ENCODE results near the gene PDE4D. TPM values are rescaled to one million over a fixed set of nuclear protein-coding genes. Genes with fewer than 3 reads are reported as not detected.

Gene PDE4D
- total and polyA plus RNA-seq, 2 experiments from 2014 or later, result 4.3 to 9.7 TPM

DNA sequence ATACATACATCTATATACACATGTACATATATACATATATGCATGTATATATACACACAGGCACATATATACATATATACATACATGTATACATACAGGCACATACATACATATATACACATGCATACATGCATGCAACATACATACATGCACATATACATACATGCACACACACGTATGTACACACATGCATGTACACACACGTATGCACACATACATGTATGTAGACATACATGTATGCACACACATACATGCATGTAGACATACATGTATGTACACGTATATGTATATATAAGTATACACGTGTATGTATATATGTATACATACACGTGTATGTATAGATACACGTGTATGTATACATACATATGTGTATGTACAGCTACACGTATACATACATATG is 693.7 kb downstream of the PDE4D start:
- in situ Hi-C loops (cut with MboI), result loop anchor here (10.0 kb wide), 1 partner anchor 175 kb away; no protein-coding TSS in a partner anchor
- Histone ChIP-seq H3K27ac (no peak overlapping the region), H3K79me2 (ENCODE audit: insufficient read depth) (no peaks in the 10 kb centered on the region), H3K9me3 (ENCODE audit: low read depth) (no peaks in the 10 kb centered on the region), H3K4me1 (ENCODE audit: insufficient read depth) (no peaks in the 10 kb centered on the region), H4K20me1 (ENCODE audit: insufficient read depth) (no peaks in the 10 kb centered on the region), H2AFZ (no peak overlapping the region), H3K4me2 (ENCODE audit: unreplicated experiment) (no peak overlapping the region), H3F3A (ENCODE audit: insufficient read depth) (peaks cover 5% of the 10 kb centered on the region), H3K9ac (no peak overlapping the region), H3K4me3 (no peak overlapping the region), H3K9me2 (ENCODE audit: insufficient read depth) (no peaks in the 10 kb centered on the region), H3K27me3 (replicated peaks; ENCODE audit: insufficient read depth) (no peaks in the 10 kb centered on the region), H3K36me3 (ENCODE audit: low read depth) (no peaks in the 10 kb centered on the region)
- no peak for TF ChIP-seq EZH2phosphoT487 (IDR thresholded peaks at IDR 0.05; ENCODE audit: insufficient read depth, low read depth)
- no peak for TF ChIP-seq EZH2 (IDR thresholded peaks at IDR 0.05; ENCODE audit: insufficient read depth, poor library complexity, severe bottlenecking)
- 54% methylated on average over 7 of the region's 7 CpGs for WGBS, 2 experiments (ENCODE audit: low coverage in 1 of 2, low lambda C conversion rate in 2 of 2, missing lambda C conversion rate in 2 of 2)
- no peak for DNase-seq

DNA sequence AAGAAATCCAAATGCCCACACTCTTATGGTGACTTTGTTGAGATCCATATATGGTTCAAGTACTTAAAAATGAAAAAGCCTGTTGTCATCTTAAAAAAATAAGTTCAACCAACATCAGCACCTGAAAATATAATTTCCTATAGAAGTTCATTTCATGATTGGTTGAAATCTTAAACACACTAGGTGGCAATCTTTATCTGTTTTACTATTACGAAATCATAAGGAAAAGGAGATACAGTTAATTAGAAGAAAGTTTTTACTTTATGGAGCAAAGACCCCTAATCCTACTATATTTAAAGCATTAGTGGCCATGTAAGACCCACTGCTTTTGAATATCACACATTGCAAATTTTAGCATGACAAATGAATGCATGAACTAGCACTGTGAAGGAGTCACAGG is 694.7 kb downstream of the PDE4D start:
- Histone ChIP-seq H2AFZ (no peak overlapping the region), H3K9me3 (ENCODE audit: low read depth) (no peaks in the 10 kb centered on the region), H4K20me1 (ENCODE audit: insufficient read depth) (no peaks in the 10 kb centered on the region), H3K4me3 (no peak overlapping the region), H3F3A (ENCODE audit: insufficient read depth) (peaks cover 10% of the 10 kb centered on the region), H3K27ac (no peak overlapping the region), H3K9me2 (ENCODE audit: insufficient read depth) (no peaks in the 10 kb centered on the region), H3K27me3 (replicated peaks; ENCODE audit: insufficient read depth) (no peaks in the 10 kb centered on the region), H3K79me2 (ENCODE audit: insufficient read depth) (no peaks in the 10 kb centered on the region), H3K9ac (no peak overlapping the region), H3K4me1 (ENCODE audit: insufficient read depth) (peaks cover 5% of the 10 kb centered on the region), H3K36me3 (ENCODE audit: low read depth) (no peaks in the 10 kb centered on the region), H3K4me2 (ENCODE audit: unreplicated experiment) (no peak overlapping the region)
- no peak for DNase-seq
- 83 to 94% methylated on average over 1 of the region's 1 CpG for WGBS, 2 experiments (ENCODE audit: low coverage in 1 of 2, low lambda C conversion rate in 2 of 2, missing lambda C conversion rate in 2 of 2)
- in situ Hi-C loops (cut with MboI), result loop anchor here (10.0 kb wide), 1 partner anchor 176 kb away; no protein-coding TSS in a partner anchor
- TF ChIP-seq EZH2 (IDR thresholded peaks at IDR 0.05; ENCODE audit: insufficient read depth, poor library complexity, severe bottlenecking) (no peak), EZH2phosphoT487 (IDR thresholded peaks at IDR 0.05; ENCODE audit: insufficient read depth, low read depth) (no peak)

DNA sequence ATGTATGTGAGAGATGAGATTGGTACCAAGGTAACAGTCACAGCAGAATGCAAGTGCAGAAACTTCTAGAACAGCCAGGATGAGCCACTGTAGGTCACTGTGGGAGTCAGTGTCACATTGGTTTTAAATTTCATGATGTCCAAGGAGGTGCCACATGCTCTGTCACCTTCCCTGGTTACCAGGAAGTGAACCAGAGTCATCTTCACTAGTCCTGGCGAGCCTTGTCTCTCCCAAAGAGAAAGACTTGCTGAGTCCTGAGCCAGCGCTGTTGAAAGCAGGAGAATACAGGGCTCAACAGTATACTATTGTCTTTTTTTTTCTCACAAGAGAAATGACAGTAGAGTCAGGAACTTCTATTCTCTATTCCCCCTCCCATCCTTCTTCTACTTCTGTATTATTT is 695.2 kb downstream of the PDE4D start:
- H3K4me1 ChIP-seq (ENCODE audit: insufficient read depth), result peaks cover 9% of the 10 kb centered on the region
- no peak overlapping the region for H3K4me2 ChIP-seq (ENCODE audit: unreplicated experiment)
- no peaks in the 10 kb centered on the region for H3K79me2 ChIP-seq (ENCODE audit: insufficient read depth)
- H3K4me3 ChIP-seq, result no peak overlapping the region
- peaks cover 13% of the 10 kb centered on the region for H3F3A ChIP-seq (ENCODE audit: insufficient read depth)
- whole genome bisulfite sequencing, 2 experiments (ENCODE audit: low coverage in 1 of 2, low lambda C conversion rate in 2 of 2, missing lambda C conversion rate in 2 of 2), result 94 to 97% methylated on average over 2 of the region's 2 CpGs
- no peaks in the 10 kb centered on the region for H3K9me2 ChIP-seq (ENCODE audit: insufficient read depth)
- no peak overlapping the region for H2AFZ ChIP-seq
- no peaks in the 10 kb centered on the region for H3K36me3 ChIP-seq (ENCODE audit: low read depth)
- H3K9me3 ChIP-seq (ENCODE audit: low read depth), result no peaks in the 10 kb centered on the region
- H4K20me1 ChIP-seq (ENCODE audit: insufficient read depth), result no peaks in the 10 kb centered on the region
- in situ Hi-C loops (cut with MboI), result loop anchor here (10.0 kb wide), 1 partner anchor 176 kb away; no protein-coding TSS in a partner anchor
- no peak overlapping the region for H3K27ac ChIP-seq
- no peak for TF ChIP-seq EZH2phosphoT487 (IDR thresholded peaks at IDR 0.05; ENCODE audit: insufficient read depth, low read depth)
- TF ChIP-seq EZH2 (IDR thresholded peaks at IDR 0.05; ENCODE audit: insufficient read depth, poor library complexity, severe bottlenecking), result no peak
- no peaks in the 10 kb centered on the region for H3K27me3 ChIP-seq (replicated peaks; ENCODE audit: insufficient read depth)
- no peak for DNase-seq
- H3K9ac ChIP-seq, result no peak overlapping the region

DNA sequence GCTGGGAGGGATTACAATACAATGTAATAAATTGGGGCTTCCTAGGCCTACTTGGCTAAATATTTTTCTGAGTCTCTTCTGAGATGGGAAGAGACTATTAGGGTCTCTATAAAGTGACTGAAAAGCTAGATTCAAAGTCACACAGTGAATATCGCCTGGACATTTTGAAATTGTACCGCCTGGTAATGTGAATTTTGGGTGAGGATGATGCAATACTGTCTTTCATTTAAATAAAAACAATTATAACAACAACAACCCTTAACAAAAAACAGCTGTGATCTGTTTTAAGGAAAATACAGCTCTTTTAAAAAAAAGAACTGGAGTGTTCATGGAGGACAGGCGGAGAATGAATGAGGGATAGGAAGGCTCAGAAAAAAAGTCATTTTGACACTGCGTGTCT is 695.6 kb downstream of the PDE4D start:
- H2AFZ ChIP-seq, result no peak overlapping the region
- no peak overlapping the region for H3K9ac ChIP-seq
- H4K20me1 ChIP-seq (ENCODE audit: insufficient read depth), result no peaks in the 10 kb centered on the region
- in situ Hi-C loops (cut with MboI), result loop anchor here (10.0 kb wide), 1 partner anchor 177 kb away; no protein-coding TSS in a partner anchor
- no peak overlapping the region for H3K27ac ChIP-seq
- H3K4me3 ChIP-seq, result no peak overlapping the region
- peaks cover 14% of the 10 kb centered on the region for H3F3A ChIP-seq (ENCODE audit: insufficient read depth)
- H3K27me3 ChIP-seq (replicated peaks; ENCODE audit: insufficient read depth), result no peaks in the 10 kb centered on the region
- no peaks in the 10 kb centered on the region for H3K36me3 ChIP-seq (ENCODE audit: low read depth)
- H3K9me3 ChIP-seq (ENCODE audit: low read depth), result no peaks in the 10 kb centered on the region
- H3K4me1 ChIP-seq (ENCODE audit: insufficient read depth), result peaks cover 10% of the 10 kb centered on the region
- H3K79me2 ChIP-seq (ENCODE audit: insufficient read depth), result no peaks in the 10 kb centered on the region
- H3K9me2 ChIP-seq (ENCODE audit: insufficient read depth), result no peaks in the 10 kb centered on the region
- 52 to 59% methylated on average over 4 of the region's 4 CpGs for WGBS, 2 experiments (ENCODE audit: low coverage in 1 of 2, low lambda C conversion rate in 2 of 2, missing lambda C conversion rate in 2 of 2)
- H3K4me2 ChIP-seq (ENCODE audit: unreplicated experiment), result no peak overlapping the region
- TF ChIP-seq EZH2 (IDR thresholded peaks at IDR 0.05; ENCODE audit: insufficient read depth, poor library complexity, severe bottlenecking) (no peak), EZH2phosphoT487 (IDR thresholded peaks at IDR 0.05; ENCODE audit: insufficient read depth, low read depth) (no peak)
- no peak for DNase-seq

All from GM23248 (cell line).